Endothelial cell of umbilical vein (primary cell): Measurements from ENCODE around the gene SLC1A7. TPM values are rescaled to one million over a fixed set of nuclear protein-coding genes. Genes with fewer than 3 reads are reported as not detected.

Experiments
- BruUV-seq: library from RNA; stranded (reverse); fragments of 400-500 nt; replicated peaks from 2 replicates; lab custom pipeline; 2021; lab: Mats Ljungman, UMichigan
- CTCF ChIA-PET: fragments of 300-600, 350-600 bp; sonication (Branson Sonifier 250); formaldehyde crosslinking; loops from one replicate; lab custom pipeline; 2021; ENCODE audit warnings: antibody characterized with exemption, inconsistent platforms; lab: Charles Lee
- POLR2A ChIA-PET: fragments of 300-600, 350-600 bp; sonication (Branson Sonifier 250); formaldehyde crosslinking; loops from one replicate; lab custom pipeline; 2021; ENCODE audit warnings: antibody characterized with exemption, inconsistent platforms; lab: Charles Lee
- DNase-seq: peaks from one replicate; pipeline ENCODE4 v3.0.0-alpha.2; 2011; ENCODE audit warnings: low read depth, low spot score
- FAIRE-seq: peaks from 2 replicates; lab custom pipeline; 2011; peaks lifted over from hg19 to GRCh38; lab: Jason Lieb, UNC
- H2AFZ ChIP-seq: 2 replicates; pipeline ENCODE4 v1.6.0; 2012; ENCODE audit warnings: low read depth, low read length, control low read depth, inconsistent platforms
- H3K27ac ChIP-seq: 2 replicates; pipeline ENCODE4 v1.5.1; 2011; ENCODE audit warnings: low read depth, mild to moderate bottlenecking, control low read depth, low read length, moderate library complexity; ENCODE audit not compliant: insufficient read depth
- H3K27me3 ChIP-seq, 2 experiments: 2 replicates each; pipeline versions ENCODE4 v1.6.0 to v1.6.1; 2011; ENCODE audit warnings: low read length in 2 of 2, mixed read lengths in 1 of 2; ENCODE audit not compliant: control insufficient read depth in 2 of 2, insufficient read depth in 2 of 2
- H3K36me3 ChIP-seq, 2 experiments: 2 replicates in 1 of 2; 3 replicates in 1 of 2; pipeline ENCODE4 v1.5.1; 2011; ENCODE audit warnings: low read length in 2 of 2, mild to moderate bottlenecking in 1 of 2, moderate library complexity in 1 of 2; ENCODE audit not compliant: control insufficient read depth in 2 of 2, insufficient read depth in 2 of 2; ENCODE audit errors: extremely low read depth in 1 of 2
- H3K4me1 ChIP-seq: 3 replicates; pipeline ENCODE4 v1.5.1; 2011; ENCODE audit warnings: mild to moderate bottlenecking, low read length; ENCODE audit not compliant: control insufficient read depth, insufficient read depth; ENCODE audit errors: extremely low read depth
- H3K4me2 ChIP-seq: 2 replicates; pipeline ENCODE4 v1.6.1; 2011; ENCODE audit warnings: low read length, control low read depth, mixed read lengths; ENCODE audit not compliant: insufficient read depth
- H3K4me3 ChIP-seq, 3 experiments: fragments of 200-600 bp in 1 of 3; sonication (generic), shearing (Covaris generic) in 1 of 3; replicated peaks in 1 of 3; 2 replicates each; pipeline ENCODE4 v1.5.1; 2011 to 2016; ENCODE audit warnings: control low read depth in 3 of 3, low read length in 3 of 3, mild to moderate bottlenecking in 2 of 3, inconsistent platforms in 1 of 3, low read depth in 1 of 3, moderate library complexity in 1 of 3; ENCODE audit not compliant: insufficient read depth in 1 of 3
- H3K79me2 ChIP-seq: 2 replicates; pipeline ENCODE4 v1.6.0; 2012; ENCODE audit warnings: low read length, inconsistent platforms; ENCODE audit not compliant: control insufficient read depth, insufficient read depth
- H3K9ac ChIP-seq: replicated peaks from 2 replicates; pipeline ENCODE3; 2011; ENCODE audit warnings: low read length, control low read depth; ENCODE audit not compliant: insufficient read depth; ENCODE audit errors: extremely low read depth
- H3K9me1 ChIP-seq: replicated peaks from 3 replicates; pipeline ENCODE4 v1.6.0; 2011; ENCODE audit warnings: mild to moderate bottlenecking, low read length; ENCODE audit not compliant: control insufficient read depth, insufficient read depth; ENCODE audit errors: extremely low read depth
- H3K9me3 ChIP-seq: replicated peaks from 2 replicates; pipeline ENCODE4 v1.5.1; 2012; ENCODE audit warnings: low read length, inconsistent platforms; ENCODE audit not compliant: control insufficient read depth, insufficient read depth
- H4K20me1 ChIP-seq: replicated peaks from 2 replicates; pipeline ENCODE3; 2011; ENCODE audit warnings: mild to moderate bottlenecking, low read length; ENCODE audit not compliant: control insufficient read depth, insufficient read depth; ENCODE audit errors: extremely low read depth
- CTCF ChIP-seq, 2 donors: IDR thresholded peaks; 1 replicate in 1 of 2; 2 replicates in 1 of 2; pipeline ENCODE4 v1.5.1; 2011; ENCODE audit warnings: low read length in 2 of 2, mild to moderate bottlenecking in 2 of 2, moderate library complexity in 2 of 2, control low read depth in 1 of 2, inconsistent platforms in 1 of 2, low read depth in 1 of 2; ENCODE audit not compliant: insufficient read depth in 1 of 2; ENCODE audit errors: extremely low read depth in 1 of 2
- GATA2 ChIP-seq: IDR thresholded peaks from 2 replicates; pipeline ENCODE4 v1.7.0; 2011; ENCODE audit warnings: low read depth, mild to moderate bottlenecking, moderate library complexity, mixed read lengths, low read length; ENCODE audit not compliant: insufficient read length, insufficient read depth
- JUN ChIP-seq: IDR thresholded peaks from 2 replicates; pipeline ENCODE4 v1.6.1; 2011; ENCODE audit warnings: borderline replicate concordance, low read depth; ENCODE audit not compliant: insufficient read length, insufficient read depth
- MAX ChIP-seq: IDR thresholded peaks from 2 replicates; pipeline ENCODE4 v1.6.1; 2011; ENCODE audit not compliant: insufficient read depth, insufficient read length
- MYC ChIP-seq: IDR thresholded peaks from one replicate; pipeline ENCODE4 v1.6.1; 2011; ENCODE audit warnings: mild to moderate bottlenecking, low read depth, low read length
- POLR2A ChIP-seq: IDR thresholded peaks from 2 replicates; pipeline ENCODE4 v1.6.1; 2012; ENCODE audit warnings: low read depth, mild to moderate bottlenecking, control low read depth, low read length
- POLR2AphosphoS5 ChIP-seq: IDR thresholded peaks from 2 replicates; pipeline ENCODE4 v1.6.1; 2012; ENCODE audit warnings: low read depth, mild to moderate bottlenecking, control low read depth, low read length, moderate library complexity; ENCODE audit not compliant: insufficient read depth
- dilution Hi-C: fragments of 300-500 bp; cut with MboI; formaldehyde crosslinking; loops from one replicate; pipeline ENCODE4 v1.15.0; 2019; ENCODE audit warnings: low sequenced_read_pairs; ENCODE audit not compliant: extremely low pct_ligation_motif_present
- intact Hi-C: fragments of 100-400 bp; cut with micrococcal nuclease; formaldehyde crosslinking; loops from one replicate; pipeline ENCODE4 v1.10.0; 2022
- polyA plus RNA-seq, 4 experiments: library from polyadenylated mRNA; depleted of rRNA in 3 of 4; stranded (reverse) in 3 of 4; unstranded in 1 of 4; fragments of >200 nt; gene quantifications; 2 replicates each; pipeline versions ENCODE4 v1.2.1 to v1.2.3, GENCODE V29; 2011 to 2012; ENCODE audit warnings: missing spikeins in 1 of 4
- total RNA-seq: library from RNA; stranded (reverse); gene quantifications from 2 replicates; pipeline ENCODE4 v1.2.3, GENCODE V29; 2021

SLC1A7 gene
- total and polyA plus RNA-seq, 2 donors (not counting 3 experiments of a cell fraction or from before 2014, with no cell fraction given), result not detected

DNA sequence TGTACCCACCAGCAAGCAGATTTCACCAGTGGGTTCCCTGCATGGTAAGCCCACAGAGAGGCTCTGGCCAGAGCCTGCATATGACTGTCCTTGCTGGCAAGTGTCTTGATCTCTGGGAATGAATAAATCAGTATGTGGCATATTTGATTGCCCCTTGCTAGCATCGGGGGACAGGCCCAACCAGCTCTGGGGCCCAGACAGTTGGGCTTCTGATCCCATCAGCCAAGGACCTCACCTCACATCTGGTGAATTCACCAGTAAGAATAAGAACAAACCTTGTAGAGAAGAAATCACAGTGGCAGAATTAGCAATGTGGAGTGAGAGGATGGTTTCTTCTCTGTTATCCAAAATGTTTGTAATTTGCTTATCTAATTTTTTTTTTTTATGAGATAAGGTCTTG is 15.9 kb downstream of the SLC1A7 start:
- H3K4me1 ChIP-seq, result no peaks in the 10 kb centered on the region
- H3K36me3 ChIP-seq, result no peaks in the 10 kb centered on the region
- no peak for DNase-seq
- H3K9ac ChIP-seq, result no peak overlapping the region
- H3K27me3 ChIP-seq, result peaks cover 0 to 7% of the 10 kb centered on the region in 2 experiments
- intact Hi-C loops (no loop called here), dilution Hi-C loops (no loop called here)
- no peak overlapping the region for H2AFZ ChIP-seq
- no peaks in the 10 kb centered on the region for H3K79me2 ChIP-seq
- no peak for FAIRE-seq
- no peaks in the 10 kb centered on the region for H4K20me1 ChIP-seq
- TF ChIP-seq GATA2, result no peak
- TF ChIP-seq JUN, result no peak
- no peak for TF ChIP-seq CTCF (IDR thresholded peaks at IDR 0.05; ENCODE audit: extremely low read depth in 1 of 2, insufficient read depth in 1 of 2, low read depth in 1 of 2, low read length in 2 of 2)
- no peak for TF ChIP-seq POLR2AphosphoS5
- ChIA-PET POLR2A (no interaction called here), CTCF (no interaction called here)
- H3K9me1 ChIP-seq, result no peaks in the 10 kb centered on the region
- no TSS peak for BruUV-seq
- H3K27ac ChIP-seq, result no peak overlapping the region
- no peaks in the 10 kb centered on the region for H3K9me3 ChIP-seq
- H3K4me2 ChIP-seq, result no peak overlapping the region
- H3K4me3 ChIP-seq, result no peak overlapping the region

- DNase-seq, result no peak
- POLR2A ChIA-PET, result no interaction called here
These were observed 16.6 kb downstream of the SLC1A7 start for GRCh38 chr1:53125623-53126360.

More at GRCh38 chr1:53125623-53126360, 16.6 kb downstream of the SLC1A7 start:
- no peaks in the 10 kb centered on the region for H3K4me1 ChIP-seq
- no peaks in the 10 kb centered on the region for H3K36me3 ChIP-seq
- H4K20me1 ChIP-seq, result no peaks in the 10 kb centered on the region
- no peaks in the 10 kb centered on the region for H3K79me2 ChIP-seq
- H3K4me3 ChIP-seq, result no peak overlapping the region
- peaks cover 0 to 7% of the 10 kb centered on the region in 2 experiments for H3K27me3 ChIP-seq
- dilution Hi-C loops (no loop called here), intact Hi-C loops (no loop called here)
- BruUV-seq, result no TSS peak
- CTCF ChIA-PET, result no interaction called here
- H3K4me2 ChIP-seq, result no peak overlapping the region
- H2AFZ ChIP-seq, result no peak overlapping the region
- no peaks in the 10 kb centered on the region for H3K9me1 ChIP-seq
- no peak overlapping the region for H3K9ac ChIP-seq
- no peak for FAIRE-seq
- H3K9me3 ChIP-seq, result no peaks in the 10 kb centered on the region
- H3K27ac ChIP-seq, result no peak overlapping the region
- no peak for TF ChIP-seq MYC
- no peak for TF ChIP-seq POLR2AphosphoS5
- TF ChIP-seq POLR2A, result no peak
- no peak for TF ChIP-seq MAX
- TF ChIP-seq CTCF (IDR thresholded peaks at IDR 0.05; ENCODE audit: extremely low read depth in 1 of 2, insufficient read depth in 1 of 2, low read depth in 1 of 2, low read length in 2 of 2), result no peak
- no peak for TF ChIP-seq GATA2
